ENCODE measurements around the gene CREBRF. TPM values are rescaled to one million over a fixed set of nuclear protein-coding genes. Genes with fewer than 3 reads are reported as not detected.
A peak's percentile ranks its signal among the peaks of the same experiment; 100 is the strongest.
"Not testable (repeated sequence)": the region's sequence is repeated elsewhere in the genome, so short reads cannot be mapped to it uniquely, and the experiment has no call there.

CREBRF gene
- total RNA-seq, 2 experiments from 2014 or later, result 92.7 to 99.6 TPM

DNA sequence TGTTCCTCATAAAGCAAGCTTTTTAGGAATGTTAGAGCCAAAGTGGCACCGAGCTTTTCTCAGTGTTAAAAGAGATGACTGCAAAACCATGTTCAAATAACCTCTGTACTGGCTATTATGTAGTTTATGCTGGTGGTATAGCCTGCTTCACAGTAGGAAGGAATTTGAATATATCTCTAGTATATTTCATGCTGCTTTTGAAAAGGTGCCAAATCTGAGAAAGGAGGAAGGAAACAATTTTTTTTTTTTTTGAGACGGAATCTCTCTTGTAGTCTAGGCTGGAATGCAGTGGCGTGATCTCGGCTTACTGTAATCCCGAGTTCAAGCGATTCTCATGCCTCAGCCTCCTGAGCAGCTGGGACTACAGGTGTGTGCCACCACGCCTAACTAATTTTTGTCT lies 13.5 kb downstream of the CREBRF start:
- ATAC-seq (ENCODE audit: poor library complexity) (no peak), DNase-seq (no peak)
- Histone ChIP-seq H3K4me1 (ENCODE audit: insufficient read depth, low read length) (peaks cover 44% of the 10 kb centered on the region), H3K4me3 (ENCODE audit: low read length) (no peak overlapping the region), H3K27me3 (ENCODE audit: control insufficient read depth in 1 of 2, insufficient read depth in 2 of 2, low read length in 2 of 2) (no peaks in the 10 kb centered on the region), H3K9me3 (ENCODE audit: control insufficient read depth in 1 of 2, insufficient read depth in 1 of 2, low read length in 2 of 2) (no peaks in the 10 kb centered on the region), H3K27ac (ENCODE audit: low read depth in 1 of 2, low read length in 2 of 2) (no peak overlapping the region), H3K36me3 (ENCODE audit: insufficient read depth, low read length) (peaks cover 7% of the 10 kb centered on the region)
- intact Hi-C loops (cut with DNase I, micrococcal nuclease), result loop anchor here in 1 of 2 experiments (1.0 kb wide), 1 partner anchor 36 kb away; no protein-coding TSS in a partner anchor
- H3K4me3 Mint-ChIP-seq, result peak overlapping the region; percentile 12
- H3K36me3 Mint-ChIP-seq (ENCODE audit: low read depth), result peaks cover 37% of the 10 kb centered on the region
- TF ChIP-seq, protein P1, sequence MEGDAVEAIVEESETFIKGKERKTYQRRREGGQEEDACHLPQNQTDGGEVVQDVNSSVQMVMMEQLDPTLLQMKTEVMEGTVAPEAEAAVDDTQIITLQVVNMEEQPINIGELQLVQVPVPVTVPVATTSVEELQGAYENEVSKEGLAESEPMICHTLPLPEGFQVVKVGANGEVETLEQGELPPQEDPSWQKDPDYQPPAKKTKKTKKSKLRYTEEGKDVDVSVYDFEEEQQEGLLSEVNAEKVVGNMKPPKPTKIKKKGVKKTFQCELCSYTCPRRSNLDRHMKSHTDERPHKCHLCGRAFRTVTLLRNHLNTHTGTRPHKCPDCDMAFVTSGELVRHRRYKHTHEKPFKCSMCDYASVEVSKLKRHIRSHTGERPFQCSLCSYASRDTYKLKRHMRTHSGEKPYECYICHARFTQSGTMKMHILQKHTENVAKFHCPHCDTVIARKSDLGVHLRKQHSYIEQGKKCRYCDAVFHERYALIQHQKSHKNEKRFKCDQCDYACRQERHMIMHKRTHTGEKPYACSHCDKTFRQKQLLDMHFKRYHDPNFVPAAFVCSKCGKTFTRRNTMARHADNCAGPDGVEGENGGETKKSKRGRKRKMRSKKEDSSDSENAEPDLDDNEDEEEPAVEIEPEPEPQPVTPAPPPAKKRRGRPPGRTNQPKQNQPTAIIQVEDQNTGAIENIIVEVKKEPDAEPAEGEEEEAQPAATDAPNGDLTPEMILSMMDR (IDR thresholded peaks at IDR 0.05), result no peak
- ChIA-PET POLR2A (interaction anchor here (1.0 to 3.7 kb wide), 2 partner anchors 12 to 86 kb away, joined by 6 to 16 read pairs; partner anchors contain the start of gene ATP6V0E1), CTCF (interaction anchor here (1.1 to 1.3 kb wide), 2 partner anchors 51 to 86 kb away, joined by 3 read pairs; partner anchors contain the start of gene ATP6V0E1)
- no peaks in the 10 kb centered on the region for H3K27me3 Mint-ChIP-seq
- H3K9me3 Mint-ChIP-seq, result no peaks in the 10 kb centered on the region
- peak overlapping the region; percentile 34 for H3K27ac Mint-ChIP-seq
- H3K4me1 Mint-ChIP-seq (ENCODE audit: low read depth), result peaks cover 74% of the 10 kb centered on the region

DNA sequence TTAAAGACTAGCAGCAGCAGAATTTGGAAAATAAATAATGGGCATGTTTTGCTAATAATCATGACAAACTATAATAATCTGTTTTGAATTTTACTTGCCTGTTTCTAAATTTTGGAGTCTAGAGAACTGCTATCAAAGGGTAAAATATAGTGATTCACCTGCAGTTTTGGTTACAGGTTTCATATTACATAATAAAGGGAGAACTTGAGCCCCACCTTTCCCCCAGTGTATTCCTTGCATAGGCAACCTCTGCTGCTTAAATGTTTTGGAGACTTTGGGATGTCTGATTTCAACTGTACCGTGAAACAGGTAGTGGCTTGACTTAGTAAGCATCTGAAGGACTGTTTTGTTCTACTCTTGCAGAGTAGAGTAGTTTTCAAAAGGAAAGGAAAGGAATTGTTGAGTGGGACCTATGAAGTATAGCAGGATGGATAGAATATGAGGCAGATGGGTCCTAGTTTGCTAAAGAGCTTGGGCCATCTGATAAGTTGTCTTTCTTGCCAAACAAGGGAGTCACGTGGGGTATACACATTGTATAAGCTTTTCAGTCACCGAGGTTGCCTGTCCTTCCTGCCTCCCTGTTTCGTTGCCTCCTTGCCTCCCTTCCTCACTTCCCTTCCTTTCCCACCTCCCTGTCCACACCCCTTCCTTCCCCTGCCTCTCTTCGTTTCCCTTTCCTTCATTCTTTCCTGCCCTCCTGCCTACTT lies 19.1 kb downstream of the CREBRF start:
- no peak overlapping the region for H3K27ac ChIP-seq (ENCODE audit: low read depth in 1 of 2, low read length in 2 of 2)
- ATAC-seq (ENCODE audit: poor library complexity), result no peak

DNA sequence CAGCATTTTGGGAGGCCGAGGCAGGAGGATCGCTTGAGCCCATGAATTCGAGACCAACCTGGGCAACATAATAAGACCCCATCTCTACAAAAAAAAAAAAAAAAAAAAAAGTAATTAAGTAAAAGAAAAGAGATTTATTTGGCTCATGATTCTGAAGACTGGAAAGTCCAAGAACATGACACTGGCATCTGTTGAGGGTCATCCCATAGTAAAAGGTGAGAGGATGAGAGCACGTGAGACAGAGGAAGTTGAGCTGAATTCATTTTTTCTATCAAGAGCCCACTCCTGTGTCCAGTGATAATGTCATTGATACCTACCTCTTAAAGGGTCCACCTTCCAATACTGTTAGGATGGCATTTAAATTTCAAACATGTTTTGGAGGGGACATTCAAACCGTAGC lies 19.8 kb downstream of the CREBRF start:
- intact Hi-C loops (cut with DNase I, micrococcal nuclease), result no loop called here
- H3K36me3 Mint-ChIP-seq (ENCODE audit: low read depth), result peaks cover 46% of the 10 kb centered on the region
- POLR2A ChIA-PET, result no interaction called here
- ATAC-seq (ENCODE audit: poor library complexity) (no peak), DNase-seq (no peak)
- no peaks in the 10 kb centered on the region for H3K9me3 Mint-ChIP-seq
- H3K9me3 ChIP-seq (ENCODE audit: control insufficient read depth in 1 of 2, insufficient read depth in 1 of 2, low read length in 2 of 2), result peaks cover 0 to 6% of the 10 kb centered on the region in 2 experiments
- CTCF ChIA-PET, result no interaction called here
- no peak overlapping the region for H3K27ac Mint-ChIP-seq
- no peak overlapping the region for H3K4me3 Mint-ChIP-seq
- H3K36me3 ChIP-seq (ENCODE audit: insufficient read depth, low read length), result peaks cover 10% of the 10 kb centered on the region
- H3K27me3 Mint-ChIP-seq, result no peaks in the 10 kb centered on the region
- H3K27me3 ChIP-seq (ENCODE audit: control insufficient read depth in 1 of 2, insufficient read depth in 2 of 2, low read length in 2 of 2), result no peaks in the 10 kb centered on the region
- TF ChIP-seq, protein P1 (IDR thresholded peaks at IDR 0.05), result no peak
- H3K27ac ChIP-seq (ENCODE audit: low read depth in 1 of 2, low read length in 2 of 2), result no peak overlapping the region
- no peak overlapping the region for H3K4me3 ChIP-seq (ENCODE audit: low read length)
- H3K4me1 ChIP-seq (ENCODE audit: insufficient read depth, low read length), result peaks cover 13% of the 10 kb centered on the region
- peaks cover 67% of the 10 kb centered on the region for H3K4me1 Mint-ChIP-seq (ENCODE audit: low read depth)

More for the DNA sequence above, 19.1 kb downstream of the CREBRF start:
- Histone ChIP-seq H3K27me3 (ENCODE audit: control insufficient read depth in 1 of 2, insufficient read depth in 2 of 2, low read length in 2 of 2) (no peaks in the 10 kb centered on the region), H3K9me3 (ENCODE audit: control insufficient read depth in 1 of 2, insufficient read depth in 1 of 2, low read length in 2 of 2) (peaks cover 0 to 6% of the 10 kb centered on the region in 2 experiments), H3K4me1 (ENCODE audit: insufficient read depth, low read length) (peaks cover 13% of the 10 kb centered on the region), H3K36me3 (ENCODE audit: insufficient read depth, low read length) (peaks cover 3% of the 10 kb centered on the region), H3K4me3 (ENCODE audit: low read length) (no peak overlapping the region)
- CTCF ChIA-PET, result no interaction called here
- TF ChIP-seq, protein P1 (IDR thresholded peaks at IDR 0.05), result no peak
- DNase-seq, result no peak
- H3K27ac Mint-ChIP-seq, result peak overlapping the region; percentile 20
- no peak overlapping the region for H3K4me3 Mint-ChIP-seq
- POLR2A ChIA-PET, result no interaction called here
- intact Hi-C loops (cut with DNase I, micrococcal nuclease), result no loop called here
- peaks cover 69% of the 10 kb centered on the region for H3K4me1 Mint-ChIP-seq (ENCODE audit: low read depth)
- peaks cover 43% of the 10 kb centered on the region for H3K36me3 Mint-ChIP-seq (ENCODE audit: low read depth)
- H3K9me3 Mint-ChIP-seq, result no peaks in the 10 kb centered on the region
- no peaks in the 10 kb centered on the region for H3K27me3 Mint-ChIP-seq

DNA sequence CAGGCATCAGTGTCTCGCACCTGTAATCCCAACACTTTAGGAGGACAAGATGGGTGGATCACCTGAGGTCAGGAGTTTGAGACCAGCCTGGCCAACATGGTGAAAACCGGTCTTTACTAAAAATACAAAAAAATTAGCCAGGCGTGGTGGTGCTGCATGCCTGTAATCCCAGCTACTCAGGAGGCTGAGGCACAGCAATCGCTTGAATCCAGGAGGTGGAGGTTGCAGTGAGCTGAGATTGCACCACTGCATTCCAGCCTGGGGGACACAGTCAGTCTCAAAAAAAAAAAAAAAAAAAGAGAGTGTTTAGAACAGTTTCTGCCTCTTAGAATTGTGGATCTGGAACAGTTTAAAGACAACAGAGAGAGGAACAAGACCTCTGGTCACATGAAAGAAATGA lies 20.3 kb downstream of the CREBRF start:
- intact Hi-C loops (cut with DNase I, micrococcal nuclease); H3K4me3 Mint-ChIP-seq; CTCF ChIA-PET; DNase-seq; H3K27me3 ChIP-seq (ENCODE audit: control insufficient read depth in 1 of 2, insufficient read depth in 2 of 2, low read length in 2 of 2); H3K4me3 ChIP-seq (ENCODE audit: low read length); H3K4me1 ChIP-seq (ENCODE audit: insufficient read depth, low read length); H3K9me3 ChIP-seq (ENCODE audit: control insufficient read depth in 1 of 2, insufficient read depth in 1 of 2, low read length in 2 of 2); ATAC-seq (ENCODE audit: poor library complexity); POLR2A ChIA-PET; H3K27ac Mint-ChIP-seq; H3K9me3 Mint-ChIP-seq; H3K27me3 Mint-ChIP-seq; H3K27ac ChIP-seq (ENCODE audit: low read depth in 1 of 2, low read length in 2 of 2): not testable (repeated sequence)
- peaks cover 49% of the 10 kb centered on the region for H3K36me3 Mint-ChIP-seq (ENCODE audit: low read depth)
- H3K36me3 ChIP-seq (ENCODE audit: insufficient read depth, low read length), result peaks cover 15% of the 10 kb centered on the region
- H3K4me1 Mint-ChIP-seq (ENCODE audit: low read depth), result peaks cover 67% of the 10 kb centered on the region

All from CD4-positive, alpha-beta T cell (primary cell).